LNCaP clone FGC (cell line): ENCODE measurements around the gene KAT6B.

Experiments
- DNase-seq: peaks from one replicate; pipeline ENCODE4 v3.0.0-alpha.2; 2011; ENCODE audit warnings: low read depth
- H3K4me3 ChIP-seq: 2 replicates; pipeline ENCODE4 v1.5.1; 2011; ENCODE audit warnings: mild to moderate bottlenecking, low read depth, low read length, control low read depth
- CTCF ChIP-seq: IDR thresholded peaks from 2 replicates; pipeline ENCODE4 v1.5.1; 2012; ENCODE audit warnings: mild to moderate bottlenecking; ENCODE audit not compliant: control insufficient read depth, insufficient read depth; ENCODE audit errors: extremely low read depth

The KAT6B gene

GRCh38 chr10:74855439-74855838, 29.0 kb downstream of the KAT6B start:
- H3K4me3 ChIP-seq = no peak overlapping the region
- TF ChIP-seq CTCF = no peak
- no peak for DNase-seq

- no peak overlapping the region for H3K4me3 ChIP-seq
- no peak for DNase-seq
- TF ChIP-seq CTCF = no peak
These were observed 30.5 kb downstream of the KAT6B start for GRCh38 chr10:74856940-74857339.

- no peak for DNase-seq
- H3K4me3 ChIP-seq = no peak overlapping the region
- TF ChIP-seq CTCF = no peak
These were observed 31.2 kb downstream of the KAT6B start for GRCh38 chr10:74857586-74857985.

- H3K4me3 ChIP-seq = no peak overlapping the region
- TF ChIP-seq CTCF = no peak
- DNase-seq = no peak
These were observed 33.1 kb downstream of the KAT6B start for GRCh38 chr10:74859546-74859945.

GRCh38 chr10:74862625-74863024, 36.2 kb downstream of the KAT6B start:
- no peak for TF ChIP-seq CTCF
- no peak overlapping the region for H3K4me3 ChIP-seq
- no peak for DNase-seq

- TF ChIP-seq CTCF = no peak
These were observed 37.2 kb downstream of the KAT6B start for GRCh38 chr10:74863551-74863950.

GRCh38 chr10:74867351-74867750, 41.0 kb downstream of the KAT6B start:
- no peak overlapping the region for H3K4me3 ChIP-seq
- TF ChIP-seq CTCF = no peak
- no peak for DNase-seq

More at GRCh38 chr10:74863551-74863950, 37.2 kb downstream of the KAT6B start:
- no peak for DNase-seq
- H3K4me3 ChIP-seq = no peak overlapping the region
